ENCODE results near the gene HRH3. TPM values are rescaled to one million over a fixed set of nuclear protein-coding genes. Genes with fewer than 3 reads are reported as not detected.

The HRH3 gene
- polyA plus RNA-seq, 3 donors: not detected

DNA sequence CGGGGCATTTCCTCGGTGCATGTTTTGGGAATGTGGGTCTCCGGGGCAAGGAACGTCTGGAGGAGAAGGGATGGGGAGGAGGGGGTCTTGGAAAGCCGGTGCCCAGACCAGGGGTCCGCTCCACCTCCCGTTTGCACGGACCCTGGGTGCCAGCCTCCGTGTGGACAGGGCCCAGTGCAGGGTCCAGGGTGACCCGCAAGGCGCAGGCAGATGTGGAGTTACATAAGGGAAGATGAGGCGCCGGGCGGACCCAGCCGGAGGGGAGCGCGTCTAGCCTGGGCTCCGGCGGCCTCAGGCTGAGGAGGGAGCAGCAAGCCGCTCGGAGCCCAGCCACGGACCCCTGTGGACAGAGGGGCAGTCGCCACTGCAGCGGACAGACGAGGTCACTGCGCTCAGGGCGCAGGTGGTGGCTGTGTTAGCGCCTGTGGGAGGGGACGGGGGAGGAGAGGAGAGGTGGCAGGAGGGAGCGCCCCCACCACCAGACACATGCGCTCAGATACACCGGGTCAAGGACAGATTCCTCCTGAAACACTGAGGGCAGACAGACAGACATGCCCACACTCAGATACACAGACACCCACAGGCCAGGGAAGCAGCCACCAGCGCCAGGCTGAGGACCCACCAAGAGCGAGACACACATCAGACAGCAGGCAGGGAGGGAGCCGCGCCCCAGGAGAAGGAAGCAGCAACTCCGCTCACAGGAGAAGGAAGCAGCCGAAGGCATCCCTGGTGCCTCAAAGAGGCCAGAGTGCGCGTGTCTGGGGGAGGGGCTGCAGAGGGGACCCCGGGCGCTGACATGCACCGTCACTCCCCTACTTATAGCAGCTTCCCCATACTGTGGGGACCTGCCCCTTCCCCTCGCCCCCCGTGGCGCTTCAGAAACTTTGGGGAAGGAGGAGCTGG lies 839 bp upstream of the HRH3 start:
- intact Hi-C loops (cut with micrococcal nuclease): no loop called here
- Mint-ChIP-seq H3K4me1 (no peaks in the 10 kb centered on the region), H3K36me3 (no peaks in the 10 kb centered on the region), H3K9me3 (peaks cover 0 to 5% (median 1%) of the 10 kb centered on the region in 7 donors), H3K27me3 (ENCODE audit: low read depth in 3 of 3) (peaks cover 33 to 69% (median 61%) of the 10 kb centered on the region in 3 donors), H3K4me3 (peak overlapping the region in 1 of 2 donors; percentile 86), H3K27ac (no peak overlapping the region)
- WGBS (ENCODE audit: insufficient coverage): 5% methylated on average over 28 of the region's 46 CpGs
- Histone ChIP-seq H3K4me1 (ENCODE audit: control insufficient read depth in 1 of 2, insufficient read depth in 2 of 2, low read length in 2 of 2) (no peaks in the 10 kb centered on the region), H3K36me3 (replicated peaks in 1 of 2; ENCODE audit: control insufficient read depth in 1 of 2, insufficient read depth in 2 of 2, low read length in 2 of 2) (no peaks in the 10 kb centered on the region), H3K4me2 (replicated peaks; ENCODE audit: extremely low read depth, low read length, poor library complexity, severe bottlenecking) (no peak overlapping the region), H3K9ac (ENCODE audit: insufficient read depth, low read length, poor library complexity, severe bottlenecking) (no peak overlapping the region), H3K9me3 (replicated peaks in 1 of 2; ENCODE audit: control insufficient read depth in 1 of 2, insufficient read depth in 1 of 2, low read length in 2 of 2) (peaks cover 0 to 3% of the 10 kb centered on the region in 2 donors), H3K27me3 (ENCODE audit: control insufficient read depth in 2 of 2, insufficient read depth in 2 of 2, low read length in 2 of 2) (peaks cover 6 to 43% of the 10 kb centered on the region in 2 donors), H4K20me1 (ENCODE audit: insufficient read depth, low read length) (no peaks in the 10 kb centered on the region), H3K27ac (ENCODE audit: low read depth in 1 of 2, low read length in 2 of 2) (no peak overlapping the region), H2AFZ (ENCODE audit: insufficient read depth, low read depth, low read length, poor library complexity, severe bottlenecking) (no peak overlapping the region), H3K4me3 (replicated peaks in 1 of 3; ENCODE audit: low read depth in 2 of 3, low read length in 3 of 3) (no peak overlapping the region), H3K79me2 (ENCODE audit: insufficient read depth, low read length) (no peaks in the 10 kb centered on the region)
- TF ChIP-seq, protein P1, sequence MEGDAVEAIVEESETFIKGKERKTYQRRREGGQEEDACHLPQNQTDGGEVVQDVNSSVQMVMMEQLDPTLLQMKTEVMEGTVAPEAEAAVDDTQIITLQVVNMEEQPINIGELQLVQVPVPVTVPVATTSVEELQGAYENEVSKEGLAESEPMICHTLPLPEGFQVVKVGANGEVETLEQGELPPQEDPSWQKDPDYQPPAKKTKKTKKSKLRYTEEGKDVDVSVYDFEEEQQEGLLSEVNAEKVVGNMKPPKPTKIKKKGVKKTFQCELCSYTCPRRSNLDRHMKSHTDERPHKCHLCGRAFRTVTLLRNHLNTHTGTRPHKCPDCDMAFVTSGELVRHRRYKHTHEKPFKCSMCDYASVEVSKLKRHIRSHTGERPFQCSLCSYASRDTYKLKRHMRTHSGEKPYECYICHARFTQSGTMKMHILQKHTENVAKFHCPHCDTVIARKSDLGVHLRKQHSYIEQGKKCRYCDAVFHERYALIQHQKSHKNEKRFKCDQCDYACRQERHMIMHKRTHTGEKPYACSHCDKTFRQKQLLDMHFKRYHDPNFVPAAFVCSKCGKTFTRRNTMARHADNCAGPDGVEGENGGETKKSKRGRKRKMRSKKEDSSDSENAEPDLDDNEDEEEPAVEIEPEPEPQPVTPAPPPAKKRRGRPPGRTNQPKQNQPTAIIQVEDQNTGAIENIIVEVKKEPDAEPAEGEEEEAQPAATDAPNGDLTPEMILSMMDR (IDR thresholded peaks at IDR 0.05): no peak
- no peak for DNase-seq

DNA sequence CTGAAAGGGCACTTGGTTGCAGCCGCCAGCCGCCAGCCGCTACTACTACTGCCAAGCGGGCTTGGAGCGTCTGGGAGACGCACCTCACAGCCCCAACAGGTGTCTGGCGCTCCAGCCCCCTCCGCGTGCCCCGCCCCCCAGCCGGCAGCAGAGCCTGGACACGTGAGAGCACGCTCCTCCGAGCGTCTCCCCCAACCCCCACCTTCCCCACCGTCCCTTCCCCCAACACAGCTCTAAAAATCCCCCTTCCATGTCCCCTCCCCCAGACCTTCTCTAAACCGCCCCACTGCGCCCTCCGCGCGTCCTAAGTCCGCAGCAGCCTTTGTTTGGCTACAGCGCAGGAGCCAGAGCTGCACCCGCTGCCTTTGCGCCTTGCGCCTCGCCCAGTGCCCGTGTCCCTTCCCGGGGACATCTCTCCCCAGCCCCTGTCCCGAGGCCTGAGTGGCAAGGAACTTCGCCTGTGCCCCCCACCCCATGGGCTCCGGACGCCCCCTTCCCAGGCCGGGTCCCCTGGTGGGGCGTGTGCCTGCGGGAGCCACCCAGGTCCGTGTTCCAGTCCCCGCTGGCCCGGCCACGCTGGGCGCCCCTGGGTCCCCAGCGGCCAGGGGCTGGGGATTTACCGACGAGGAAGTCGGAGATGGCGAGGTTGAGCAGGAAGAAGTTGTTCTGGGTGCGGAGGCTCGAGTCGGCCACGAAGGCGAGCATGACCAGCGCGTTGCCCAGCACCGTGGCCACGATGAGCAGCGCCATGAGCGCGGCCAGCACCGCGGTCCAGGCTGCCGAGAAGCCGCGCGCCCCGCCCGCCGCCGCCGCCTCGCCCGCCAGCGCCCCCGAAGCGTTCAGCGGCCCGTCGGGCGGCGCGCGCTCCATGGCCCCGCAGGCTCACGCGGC lies 732 bp downstream of the HRH3 start:
- Mint-ChIP-seq H3K9me3 (peaks cover 0 to 5% (median 1%) of the 10 kb centered on the region in 7 donors), H3K36me3 (no peaks in the 10 kb centered on the region), H3K4me3 (peak overlapping the region in 1 of 2 donors; percentile 70), H3K4me1 (no peaks in the 10 kb centered on the region), H3K27ac (no peak overlapping the region), H3K27me3 (ENCODE audit: low read depth in 3 of 3) (peaks cover 30 to 67% (median 51%) of the 10 kb centered on the region in 3 donors)
- no peak overlapping the region for H3K9ac ChIP-seq (ENCODE audit: insufficient read depth, low read length, poor library complexity, severe bottlenecking)
- H3K4me2 ChIP-seq (replicated peaks; ENCODE audit: extremely low read depth, low read length, poor library complexity, severe bottlenecking): no peak overlapping the region
- peaks cover 0 to 3% of the 10 kb centered on the region in 2 donors for H3K9me3 ChIP-seq (replicated peaks in 1 of 2; ENCODE audit: control insufficient read depth in 1 of 2, insufficient read depth in 1 of 2, low read length in 2 of 2)
- H4K20me1 ChIP-seq (ENCODE audit: insufficient read depth, low read length): no peaks in the 10 kb centered on the region
- H3K27me3 ChIP-seq (ENCODE audit: control insufficient read depth in 2 of 2, insufficient read depth in 2 of 2, low read length in 2 of 2): peaks cover 6 to 43% of the 10 kb centered on the region in 2 donors
- no peaks in the 10 kb centered on the region for H3K36me3 ChIP-seq (replicated peaks in 1 of 2; ENCODE audit: control insufficient read depth in 1 of 2, insufficient read depth in 2 of 2, low read length in 2 of 2)
- intact Hi-C loops (cut with micrococcal nuclease): no loop called here
- TF ChIP-seq, protein P1 (IDR thresholded peaks at IDR 0.05): no peak
- WGBS (ENCODE audit: insufficient coverage): 2% methylated on average over 83 of the region's 84 CpGs
- no peaks in the 10 kb centered on the region for H3K79me2 ChIP-seq (ENCODE audit: insufficient read depth, low read length)
- DNase-seq: no peak
- H3K4me3 ChIP-seq (replicated peaks in 1 of 3; ENCODE audit: low read depth in 2 of 3, low read length in 3 of 3): no peak overlapping the region
- H3K27ac ChIP-seq (ENCODE audit: low read depth in 1 of 2, low read length in 2 of 2): no peak overlapping the region
- H3K4me1 ChIP-seq (ENCODE audit: control insufficient read depth in 1 of 2, insufficient read depth in 2 of 2, low read length in 2 of 2): no peaks in the 10 kb centered on the region
- no peak overlapping the region for H2AFZ ChIP-seq (ENCODE audit: insufficient read depth, low read depth, low read length, poor library complexity, severe bottlenecking)

All from CD14-positive monocyte (primary cell).